A673 (cell line): ENCODE measurements around the gene MMP11.

Experiments used
- CTCF ChIP-seq: fragments of 300-800, 200-600 bp; sonication (generic); conservative IDR thresholded peaks from 2 replicates; pipeline ENCODE4 v1.5.1; 2017; ENCODE audit warnings: low read depth, mild to moderate bottlenecking, antibody characterized with exemption, low read length, moderate library complexity, mixed read lengths
- EZH2 ChIP-seq: fragments of 200-600 bp; sonication (generic); IDR thresholded peaks from 2 replicates; pipeline ENCODE4 v1.6.1; 2017; ENCODE audit warnings: borderline replicate concordance, low read depth, mild to moderate bottlenecking, mixed read lengths, antibody characterized with exemption, low read length; ENCODE audit not compliant: poor library complexity, severe bottlenecking

- TF ChIP-seq CTCF (no peak), EZH2 (no peak)
Measured at GRCh38 chr22:23801886-23802377, 29.3 kb downstream of the MMP11 start.
